Middle frontal gyrus (tissue), 1 donor: ENCODE data around the gene SMPDL3A.

Experiments
- DNase-seq: peaks from one replicate; pipeline ENCODE4 v3.0.0-alpha.2; 2015; ENCODE audit warnings: low spot score; ENCODE audit errors: extremely low spot score

The SMPDL3A gene

DNA sequence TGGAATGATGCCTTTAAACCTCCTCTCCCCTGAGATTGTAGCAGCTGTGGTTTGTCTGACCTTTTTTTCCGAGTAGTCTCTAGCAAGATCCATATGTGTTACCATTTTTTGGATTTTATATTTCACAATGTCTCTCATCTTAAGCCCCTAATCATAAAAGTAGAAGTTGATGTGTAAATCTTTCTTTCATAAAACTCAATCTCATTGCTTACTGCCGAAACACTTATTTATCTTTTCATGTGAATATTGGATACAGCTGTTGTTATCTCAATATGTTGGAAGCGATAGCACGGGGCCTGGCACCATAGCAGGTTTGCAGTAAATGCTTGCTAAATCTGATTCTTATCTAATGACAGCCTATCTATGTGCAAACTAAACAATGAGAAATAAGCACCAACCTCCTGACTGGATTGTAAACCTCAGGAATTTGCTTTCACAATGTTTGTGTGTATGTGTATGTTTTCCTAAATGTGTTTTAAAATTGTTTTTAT, 14.2 kb downstream of the SMPDL3A start:
- DNase-seq, result no peak

DNA sequence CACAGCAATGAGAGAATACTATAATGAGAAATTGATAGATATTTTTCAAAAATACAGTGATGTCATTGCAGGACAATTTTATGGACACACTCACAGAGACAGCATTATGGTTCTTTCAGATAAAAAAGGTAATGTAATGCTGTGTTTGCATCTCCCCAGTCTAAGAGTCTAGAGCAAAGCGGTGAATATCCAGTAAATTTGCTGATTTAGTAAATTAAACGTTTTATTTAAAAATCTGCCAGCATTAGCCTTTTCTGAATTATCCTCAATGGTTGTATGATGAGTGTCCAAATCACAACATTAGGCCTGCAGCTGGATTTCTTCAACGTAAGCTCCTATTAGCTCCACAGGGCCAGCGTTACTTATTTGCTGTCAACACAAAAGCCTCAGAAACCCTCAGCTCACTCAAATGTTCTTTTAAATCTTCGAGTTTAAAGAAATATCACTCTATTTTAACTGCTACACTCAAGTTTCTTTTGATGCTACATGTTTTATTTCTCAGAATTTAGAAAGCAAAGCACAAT, 16.0 kb downstream of the SMPDL3A start:
- no peak for DNase-seq

DNA sequence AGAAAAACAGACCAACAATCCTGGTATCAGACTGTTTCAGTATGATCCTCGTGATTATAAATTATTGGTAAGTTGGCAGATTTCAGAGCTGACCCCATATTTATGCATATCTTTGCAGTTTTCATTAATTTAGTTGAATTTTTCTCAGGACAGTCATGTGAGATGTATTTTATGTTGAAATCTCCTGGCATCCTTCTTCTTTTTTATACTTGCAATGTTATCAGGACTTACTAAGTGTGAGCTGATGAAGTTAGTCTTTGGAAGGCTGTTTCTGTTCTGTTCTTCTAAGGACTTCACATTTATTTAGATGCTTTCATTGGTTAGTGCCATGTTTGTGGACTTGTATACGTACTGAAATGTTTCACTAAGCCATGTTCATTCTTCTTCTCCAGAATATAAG, 17.2 kb downstream of the SMPDL3A start:
- no peak for DNase-seq

DNA sequence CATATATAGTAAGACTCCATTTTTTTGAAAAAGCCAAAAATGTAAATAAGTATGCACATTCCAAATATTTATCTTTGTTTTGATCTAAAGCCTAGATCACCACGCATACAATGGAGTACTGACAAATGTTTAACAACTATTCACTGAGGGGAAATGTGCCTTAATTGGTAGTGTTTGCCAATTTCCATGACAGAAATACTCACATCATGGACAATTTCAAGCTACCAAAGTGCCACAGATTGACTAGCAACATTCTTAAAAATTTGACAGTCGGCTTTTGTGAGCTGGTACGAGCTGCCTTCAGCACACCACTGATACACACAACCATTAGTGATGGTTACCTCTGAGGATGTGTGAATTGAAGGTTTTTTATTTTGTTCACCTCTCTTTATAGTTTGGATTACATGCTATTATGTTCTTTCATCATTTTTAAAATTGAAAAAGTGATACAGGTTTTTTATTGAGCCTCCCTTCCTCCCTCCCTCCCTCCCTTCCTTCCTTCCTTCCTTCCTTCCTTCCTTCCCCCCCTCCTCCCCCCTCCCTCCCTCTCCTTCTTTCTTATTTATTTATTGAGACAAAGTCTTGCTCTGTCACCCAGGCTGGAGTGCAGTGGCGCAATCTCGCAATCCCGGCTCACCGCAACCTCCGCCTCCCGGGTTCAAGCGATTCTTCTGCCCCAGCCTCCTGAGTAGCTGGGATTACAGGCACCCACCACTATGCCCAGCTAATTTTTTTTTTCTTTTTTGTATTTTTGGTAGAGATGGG, 19.2 kb downstream of the SMPDL3A start:
- DNase-seq, result no peak

DNA sequence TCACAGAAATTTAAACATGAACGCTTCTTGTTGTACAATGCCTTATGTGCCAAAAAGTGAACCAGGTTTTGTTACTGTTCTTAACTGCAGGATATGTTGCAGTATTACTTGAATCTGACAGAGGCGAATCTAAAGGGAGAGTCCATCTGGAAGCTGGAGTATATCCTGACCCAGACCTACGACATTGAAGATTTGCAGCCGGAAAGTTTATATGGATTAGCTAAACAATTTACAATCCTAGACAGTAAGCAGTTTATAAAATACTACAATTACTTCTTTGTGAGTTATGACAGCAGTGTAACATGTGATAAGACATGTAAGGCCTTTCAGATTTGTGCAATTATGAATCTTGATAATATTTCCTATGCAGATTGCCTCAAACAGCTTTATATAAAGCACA, 19.9 kb downstream of the SMPDL3A start:
- DNase-seq, result no peak

DNA sequence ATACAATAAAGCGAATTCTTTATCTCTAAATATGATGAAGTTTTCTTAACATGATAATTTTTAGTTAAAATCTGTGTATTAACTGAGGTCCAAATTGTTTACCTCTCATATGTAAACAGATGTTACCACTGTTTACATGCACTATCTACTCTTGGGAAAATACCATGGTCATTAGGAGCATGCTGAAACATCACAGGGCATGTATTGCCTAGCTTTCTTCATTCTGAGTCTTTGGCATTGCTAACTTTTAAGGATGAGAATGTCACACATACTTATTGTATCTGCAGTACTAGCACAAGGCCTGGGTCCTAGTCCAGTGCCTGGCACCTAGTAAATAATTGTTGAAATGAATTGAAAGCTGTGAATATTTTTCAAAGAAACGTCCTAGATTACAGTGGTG, 20.6 kb downstream of the SMPDL3A start:
- no peak for DNase-seq

DNA sequence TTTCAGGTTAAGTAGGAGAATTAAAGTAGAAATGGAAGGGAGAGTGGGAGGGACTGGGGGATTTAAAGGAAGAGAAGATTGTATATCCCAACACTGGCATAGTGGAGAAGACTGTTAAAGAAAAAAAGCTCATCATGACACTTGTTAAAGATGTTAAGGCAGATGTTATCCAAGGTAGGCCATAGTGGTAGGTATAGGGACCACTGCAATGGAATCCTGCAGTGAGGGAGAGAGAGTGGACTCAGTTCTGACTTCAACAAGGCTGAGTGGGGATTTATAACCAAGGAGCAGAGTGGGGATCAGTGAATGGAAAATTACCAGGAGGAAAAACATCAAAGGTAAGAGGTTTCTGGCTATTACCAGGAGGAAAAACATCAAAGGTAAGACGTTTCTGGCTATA, 21.1 kb downstream of the SMPDL3A start:
- no peak for DNase-seq

DNA sequence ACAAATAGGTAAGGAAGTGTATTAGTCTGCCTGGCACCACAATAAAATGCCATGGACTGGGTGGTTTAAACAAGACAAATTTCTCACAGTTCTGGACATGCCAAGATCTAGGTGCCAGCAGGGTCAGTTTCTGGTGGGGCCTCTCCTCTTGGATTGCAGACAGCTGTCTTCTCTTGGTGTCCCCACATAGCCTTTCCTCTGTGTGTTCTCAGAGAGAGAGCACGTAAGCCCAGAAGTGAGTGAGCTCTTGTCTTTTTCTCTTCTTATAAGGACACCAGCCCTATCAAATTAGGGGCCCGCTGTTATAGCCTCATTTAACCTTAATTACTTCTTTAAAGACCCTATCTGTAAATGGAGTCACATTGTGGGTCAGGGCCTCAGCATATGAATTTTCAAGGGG, 28.3 kb downstream of the SMPDL3A start:
- no peak for DNase-seq

DNA sequence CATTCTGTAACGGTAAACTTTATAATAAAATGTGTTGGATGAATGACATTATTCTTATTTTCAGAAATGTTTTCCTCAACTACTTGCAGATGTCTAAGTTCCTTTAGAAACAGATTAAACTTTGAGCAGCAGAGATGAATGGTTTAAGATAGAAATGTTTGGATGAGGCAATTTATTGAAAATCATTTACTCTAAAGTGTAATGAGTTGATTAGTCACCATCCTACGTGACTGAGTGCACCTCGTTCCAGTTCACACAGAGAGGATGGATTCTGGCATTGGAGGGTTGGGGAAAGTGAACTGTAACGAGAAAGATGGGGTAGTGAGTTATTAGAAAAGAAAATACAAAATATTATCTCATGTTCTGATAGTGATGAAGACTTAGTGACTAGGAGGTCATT, 28.7 kb downstream of the SMPDL3A start:
- no peak for DNase-seq

DNA sequence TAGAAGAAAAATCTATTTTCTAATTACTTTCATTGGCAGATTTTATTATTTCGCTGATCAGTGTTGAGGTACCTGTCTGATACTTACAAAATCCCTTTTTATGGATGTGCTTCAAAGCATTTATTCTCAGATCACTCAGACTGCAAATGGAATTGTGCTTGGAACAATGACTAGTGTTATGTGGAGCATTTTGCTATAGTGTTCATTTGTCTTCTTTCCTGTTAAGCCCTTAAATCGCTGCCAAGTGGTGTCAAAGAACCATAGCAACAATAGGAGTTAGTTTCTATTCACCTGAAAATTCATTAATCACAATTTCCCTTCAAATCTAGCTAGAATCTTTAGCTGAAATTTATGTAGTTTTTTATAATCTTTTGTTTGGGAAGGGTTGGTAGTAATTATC, 29.8 kb downstream of the SMPDL3A start:
- DNase-seq, result no peak

DNA sequence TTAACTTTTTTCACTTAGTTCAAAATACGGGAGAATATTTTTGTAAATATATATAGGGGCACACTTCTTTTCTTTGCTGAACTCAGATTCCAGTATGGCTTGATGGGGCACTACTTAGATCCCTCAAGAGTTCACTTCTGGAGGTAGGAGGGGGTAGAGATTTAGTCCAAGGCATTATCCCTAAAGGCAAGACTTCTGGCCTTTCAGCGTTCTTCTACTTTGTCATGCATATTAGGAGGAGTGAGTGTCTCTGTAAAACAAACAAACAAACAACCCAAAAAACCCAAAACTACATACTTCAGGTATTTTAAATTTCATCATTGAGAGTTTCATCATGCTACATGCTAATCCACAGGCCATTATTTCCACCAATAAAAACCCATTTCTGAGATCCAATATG, 32.0 kb downstream of the SMPDL3A start:
- DNase-seq, result no peak

DNA sequence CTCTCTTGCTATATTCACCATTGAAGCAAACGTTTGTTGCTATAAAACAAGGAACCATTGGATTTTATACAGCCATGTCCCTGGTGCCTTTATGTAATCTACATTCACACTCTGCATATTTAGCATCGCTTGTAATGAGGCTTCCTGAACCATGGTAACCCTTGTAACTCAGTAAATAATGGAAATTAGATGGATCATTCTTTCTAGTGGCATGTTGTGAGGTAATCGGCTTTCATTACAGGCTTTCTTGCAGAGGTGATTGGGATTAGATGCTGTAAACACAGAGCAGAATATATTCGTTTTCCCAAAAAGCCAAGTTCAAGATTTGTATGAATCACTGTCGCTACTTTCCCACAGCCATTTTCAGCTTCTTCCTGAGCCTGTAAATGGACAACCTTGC, 36.1 kb downstream of the SMPDL3A start:
- DNase-seq, result no peak

DNA sequence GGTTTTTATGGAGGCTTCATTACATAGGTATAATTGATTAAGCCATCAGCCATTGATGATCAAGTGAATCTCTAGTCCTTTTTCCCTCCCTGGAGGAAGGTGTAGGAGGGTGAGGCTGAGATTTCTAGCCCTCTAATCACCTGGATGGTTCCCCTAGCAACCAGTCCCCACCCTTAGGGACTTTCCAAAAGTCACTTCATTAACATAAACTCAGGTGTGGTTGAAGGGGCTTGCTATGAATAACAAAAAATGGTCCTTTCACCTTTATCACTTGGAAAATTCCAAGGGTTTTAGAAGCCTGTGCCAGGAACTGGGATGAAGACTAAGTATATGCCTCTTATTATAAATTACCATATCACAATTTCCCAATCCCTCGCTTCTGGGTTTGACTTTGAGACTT, 40.4 kb downstream of the SMPDL3A start:
- DNase-seq, result no peak

DNA sequence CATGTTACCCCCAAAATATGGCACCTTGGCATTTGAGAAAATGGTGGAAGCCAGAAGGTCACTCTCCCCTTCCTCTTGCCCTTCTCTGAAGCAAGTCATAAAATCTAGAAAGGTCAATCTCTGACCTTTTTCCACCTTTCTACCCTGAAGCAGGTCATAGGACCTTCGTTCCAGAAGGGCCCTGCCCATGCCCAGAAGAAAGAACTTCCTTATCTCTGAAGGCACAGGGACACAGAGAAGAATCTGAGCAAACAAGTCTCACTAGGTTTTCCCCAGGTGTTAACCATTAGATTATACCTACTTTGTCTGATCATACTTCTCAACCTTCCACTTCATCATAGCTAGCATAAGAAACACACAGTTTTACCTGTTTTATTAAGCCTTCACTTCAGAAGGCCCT, 42.5 kb downstream of the SMPDL3A start:
- no peak for DNase-seq

DNA sequence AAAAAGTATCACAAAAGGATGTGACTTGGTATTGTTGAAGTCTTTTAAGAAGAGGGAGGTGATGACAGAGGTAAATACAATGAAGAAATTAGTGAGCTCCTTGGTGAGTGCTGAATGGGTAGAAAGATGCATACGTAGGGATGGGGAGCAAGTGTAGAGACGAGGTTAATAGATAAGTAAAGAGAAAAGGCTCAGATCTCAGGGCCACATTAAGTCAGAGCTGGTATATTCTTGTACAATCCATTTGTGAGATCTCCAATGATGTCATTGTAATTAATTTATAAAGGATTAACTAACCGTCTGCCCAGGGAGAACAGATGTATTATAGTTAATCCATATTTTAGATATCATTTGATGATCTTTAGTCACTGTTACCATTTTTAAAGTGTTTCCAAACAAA, 43.4 kb downstream of the SMPDL3A start:
- DNase-seq, result no peak

DNA sequence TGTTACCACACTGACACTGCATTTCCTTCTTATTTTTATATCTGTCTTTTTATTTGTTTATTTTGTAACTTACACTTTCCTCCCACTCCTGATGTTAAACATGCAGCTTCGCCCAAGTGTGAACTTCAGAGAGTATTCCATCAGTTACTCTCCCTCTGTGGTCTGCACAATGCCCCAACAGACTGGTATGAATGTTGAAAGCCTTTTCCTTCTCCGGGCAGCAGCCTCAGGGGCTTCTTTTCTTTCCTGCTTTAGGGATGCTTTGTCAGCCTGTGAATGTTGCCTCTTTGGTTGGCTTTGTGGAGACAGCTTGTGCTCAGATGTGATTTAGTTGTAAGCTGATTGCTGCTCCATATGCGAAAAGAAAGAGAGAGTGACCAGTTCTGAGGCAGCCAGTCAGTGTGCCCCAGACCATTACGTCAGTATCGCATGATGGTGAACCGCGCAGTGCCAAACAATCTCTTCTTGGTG, 44.0 kb downstream of the SMPDL3A start:
- DNase-seq, result peak; percentile 72

DNA sequence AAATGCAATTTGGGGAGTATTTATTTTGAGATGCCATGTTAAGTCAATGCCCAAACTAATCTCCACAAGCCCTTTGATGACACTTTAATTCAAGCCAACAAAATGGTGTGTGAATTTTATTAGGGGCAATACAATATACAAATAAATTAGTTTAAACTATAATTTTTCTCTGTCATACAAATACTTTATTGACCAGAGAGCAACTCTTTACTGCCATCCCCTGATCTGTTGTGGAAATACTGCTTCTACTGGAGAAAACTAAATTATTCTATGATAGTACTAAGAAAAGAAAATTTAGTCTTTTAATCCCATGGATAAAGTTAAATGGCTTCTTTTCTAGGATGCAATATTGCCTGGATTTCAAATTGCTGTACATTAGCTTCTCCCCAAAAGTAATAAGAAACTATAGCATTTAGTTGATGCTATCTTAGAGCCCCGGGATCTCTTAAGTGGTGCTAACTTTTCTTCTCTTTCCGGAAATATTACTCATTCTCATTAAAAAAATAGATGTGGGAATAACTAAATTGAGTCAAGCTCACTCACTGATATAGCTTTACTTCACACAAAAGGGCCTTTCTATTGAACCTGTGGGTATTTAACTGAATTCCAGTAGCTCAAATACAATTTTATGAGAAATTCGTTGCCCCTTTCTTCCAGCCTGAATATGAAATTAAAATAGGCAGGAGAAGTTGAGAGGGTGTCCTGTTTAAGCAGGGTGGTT, 49.2 kb downstream of the SMPDL3A start:
- DNase-seq, result no peak

DNA sequence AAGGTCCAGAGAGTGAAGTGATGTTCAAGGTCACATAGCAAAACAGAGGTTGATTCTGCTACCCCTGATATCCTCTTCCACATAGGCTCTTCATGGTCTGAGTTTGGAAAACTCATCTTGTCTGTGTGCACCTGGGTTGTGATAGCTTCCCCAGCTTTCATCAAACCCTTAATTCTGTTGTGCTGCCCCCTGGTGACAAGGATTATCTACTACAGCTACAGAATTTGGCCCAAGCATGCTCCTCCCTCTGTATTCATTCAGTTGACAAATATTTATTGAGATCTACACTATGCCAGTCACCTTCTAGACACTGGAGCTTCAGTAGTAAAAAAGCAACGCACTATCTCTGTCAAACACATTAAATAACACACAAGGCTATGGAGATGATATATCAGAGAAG, 50.4 kb downstream of the SMPDL3A start:
- peak; percentile 47 for DNase-seq

DNA sequence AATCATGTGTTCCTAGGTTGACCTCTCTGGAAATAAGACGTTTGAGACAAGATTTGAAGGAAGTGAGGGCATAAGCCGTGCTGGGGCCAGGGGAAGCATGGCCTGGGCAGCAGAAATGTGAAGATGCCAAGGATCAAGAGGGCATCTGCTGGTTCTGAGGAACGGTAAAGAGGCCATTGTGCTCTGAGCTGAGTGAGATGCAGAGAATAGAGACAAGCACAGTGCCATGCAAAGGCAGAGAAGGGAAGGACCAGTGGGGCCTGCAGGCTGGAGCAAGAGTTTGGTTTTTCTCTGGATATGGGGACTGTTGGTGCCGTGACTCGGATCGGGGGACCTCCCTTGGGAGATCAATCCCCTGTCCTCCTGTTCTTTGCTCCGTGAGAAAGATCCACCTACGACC, 50.8 kb downstream of the SMPDL3A start:
- no peak for DNase-seq

DNA sequence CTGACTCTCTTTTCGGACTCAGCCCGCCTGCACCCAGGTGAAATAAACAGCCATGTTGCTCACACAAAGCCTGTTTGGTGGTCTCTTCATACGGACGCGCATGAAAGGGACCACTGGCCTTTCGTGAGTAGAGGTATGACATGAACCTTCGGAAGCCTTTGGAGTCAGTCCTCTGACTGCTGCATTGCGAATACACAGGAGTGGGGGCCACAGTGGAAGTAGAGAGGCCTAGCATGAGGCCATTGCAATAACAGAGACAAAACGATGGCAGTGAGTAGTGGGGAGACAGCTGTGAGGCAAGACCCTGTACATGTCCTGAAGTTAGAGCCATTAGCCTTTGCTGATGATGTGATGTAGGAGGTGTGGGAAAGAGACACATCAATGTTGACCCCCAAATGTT, 56.4 kb downstream of the SMPDL3A start:
- no peak for DNase-seq

DNA sequence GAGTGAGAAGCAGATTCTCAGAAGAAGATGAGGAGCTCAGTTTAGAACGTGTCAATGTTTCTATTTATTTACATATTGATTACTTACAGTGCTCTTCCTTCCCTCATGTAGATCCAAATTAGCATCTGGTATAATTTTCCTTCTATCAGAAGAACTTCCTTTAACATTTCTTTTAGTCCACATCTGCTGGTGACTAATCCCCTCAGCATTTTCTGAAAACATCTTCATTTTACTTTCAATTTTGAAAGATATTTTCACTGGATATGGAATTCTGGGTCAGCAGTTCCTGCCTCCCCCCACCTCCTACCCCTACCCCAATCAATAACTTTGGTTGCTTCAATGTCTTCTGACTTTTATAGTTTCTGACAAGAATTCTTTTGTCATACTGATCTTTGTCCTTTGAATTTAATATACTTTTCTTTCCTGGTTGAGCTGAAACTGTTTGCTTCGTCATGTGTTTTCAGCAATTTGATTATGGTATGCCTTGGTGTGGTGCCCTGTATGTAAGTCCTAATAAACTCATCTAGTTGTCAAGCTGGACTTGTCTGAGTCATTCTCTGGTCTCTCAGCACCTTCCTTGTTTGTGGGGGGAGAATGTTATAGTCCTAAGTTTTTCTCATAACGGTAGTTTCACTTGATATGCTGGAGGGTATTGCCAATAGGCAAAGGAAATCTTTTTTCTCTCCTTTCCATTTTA, 57.0 kb downstream of the SMPDL3A start:
- DNase-seq, result no peak
